GM19372 (cell line): ENCODE results near the gene IMMP2L.

Experiments
- ATAC-seq: cut with Tn5 transposase; IDR thresholded peaks from one replicate; pipeline ENCODE4 v1.9.1; 2021; ENCODE audit warnings: mild to moderate bottlenecking, low read depth, moderate library complexity; ENCODE audit not compliant: unreplicated experiment

Gene IMMP2L

DNA sequence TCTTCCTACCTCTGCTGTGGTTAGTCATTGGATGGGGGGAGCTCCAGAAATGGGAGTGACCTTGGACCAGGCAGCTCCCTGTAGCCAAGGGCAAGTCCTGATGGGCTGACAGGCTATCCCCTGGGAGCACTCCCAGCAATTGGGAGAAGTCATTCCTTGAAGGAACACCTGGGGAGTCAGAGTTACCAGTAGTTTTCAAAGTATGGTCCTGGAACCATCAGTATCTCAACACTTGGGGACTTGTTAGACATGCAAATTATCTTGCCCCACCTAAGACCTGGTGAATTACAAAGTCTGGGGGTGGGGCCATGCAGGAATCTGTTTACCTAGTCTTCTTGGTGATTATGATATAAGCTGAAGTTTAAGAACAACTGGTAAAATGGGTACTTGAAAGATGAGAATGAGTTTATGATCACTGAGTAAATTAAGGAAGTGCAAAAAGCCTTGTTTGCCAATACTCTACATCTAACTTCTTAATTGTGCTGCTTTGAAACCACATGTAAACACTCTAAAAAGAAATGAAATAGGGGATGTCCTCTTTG, 758.6 kb downstream of the IMMP2L start:
- ATAC-seq: no peak

GRCh38 chr7:110801502-110801901, 760.8 kb downstream of the IMMP2L start:
- ATAC-seq: peak; percentile 87

- ATAC-seq: peak; percentile 47
Measured at GRCh38 chr7:110800984-110801383, 761.3 kb downstream of the IMMP2L start.

DNA sequence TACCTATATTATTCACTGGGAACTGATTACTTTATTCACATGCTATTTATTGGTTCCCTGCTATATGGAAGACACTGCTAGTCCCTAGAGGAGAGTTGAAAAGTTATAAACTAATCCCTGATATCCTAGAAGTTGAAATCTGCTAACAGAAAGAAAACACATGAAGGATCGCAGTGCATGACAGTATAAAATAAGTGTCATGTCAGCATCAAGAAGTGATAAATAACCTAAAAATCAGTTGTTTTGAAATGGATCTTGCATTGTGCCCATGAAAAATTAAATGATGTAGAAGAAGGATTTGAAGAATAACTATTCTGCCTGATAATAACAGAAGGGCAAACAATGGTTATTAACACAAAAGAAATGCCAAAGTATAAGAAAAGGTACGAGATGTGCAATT, 764.6 kb downstream of the IMMP2L start:
- no peak for ATAC-seq

DNA sequence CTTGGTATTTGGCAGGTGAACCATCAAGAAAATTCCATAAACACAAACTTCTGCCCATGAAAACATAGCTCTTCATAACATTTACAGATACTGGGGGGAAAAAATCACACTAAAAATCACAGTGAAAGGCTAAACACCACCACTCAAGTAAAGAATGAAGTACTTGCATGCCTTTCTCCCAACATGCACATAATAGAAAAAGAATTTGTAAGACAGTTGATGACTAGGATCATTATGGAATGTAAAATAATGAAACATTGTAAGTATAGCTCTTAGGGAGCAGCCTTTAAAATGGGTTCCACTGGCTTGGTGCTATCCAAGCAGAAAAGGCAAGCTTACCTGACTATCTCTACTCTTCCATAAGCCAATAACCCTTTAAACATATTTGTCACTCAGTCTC, 771.3 kb downstream of the IMMP2L start:
- no peak for ATAC-seq

DNA sequence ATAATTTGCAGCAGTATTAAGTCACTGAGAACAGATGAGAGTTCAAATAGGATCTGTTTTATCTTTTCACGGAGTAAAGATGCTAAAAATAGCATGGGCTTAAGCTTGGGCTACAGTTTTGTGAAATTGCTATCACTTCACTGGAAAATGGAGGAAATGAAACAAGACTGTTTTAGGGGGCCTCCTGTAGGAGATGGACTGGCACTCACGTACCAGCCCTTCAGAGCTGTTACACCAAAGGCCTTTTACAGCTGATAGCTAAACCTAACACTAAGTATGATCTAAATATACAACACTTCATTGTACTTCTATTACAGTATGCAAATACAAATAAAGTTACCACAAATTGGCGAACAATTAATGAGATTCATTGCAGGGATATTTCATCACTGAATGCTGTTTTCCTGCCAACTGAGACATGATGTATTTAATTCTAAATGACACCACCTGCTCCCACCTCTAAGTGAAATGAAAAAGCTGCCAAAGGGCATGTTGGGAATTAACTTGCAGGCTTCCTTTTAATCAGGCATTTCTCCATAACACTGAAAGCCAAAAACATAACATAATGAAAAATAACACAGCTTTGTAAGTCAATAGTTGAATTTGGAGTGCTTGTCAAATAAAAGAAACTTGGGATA, 775.8 kb downstream of the IMMP2L start:
- no peak for ATAC-seq

- ATAC-seq: no peak
Measured at GRCh38 chr7:110784749-110785148, 777.5 kb downstream of the IMMP2L start.

DNA sequence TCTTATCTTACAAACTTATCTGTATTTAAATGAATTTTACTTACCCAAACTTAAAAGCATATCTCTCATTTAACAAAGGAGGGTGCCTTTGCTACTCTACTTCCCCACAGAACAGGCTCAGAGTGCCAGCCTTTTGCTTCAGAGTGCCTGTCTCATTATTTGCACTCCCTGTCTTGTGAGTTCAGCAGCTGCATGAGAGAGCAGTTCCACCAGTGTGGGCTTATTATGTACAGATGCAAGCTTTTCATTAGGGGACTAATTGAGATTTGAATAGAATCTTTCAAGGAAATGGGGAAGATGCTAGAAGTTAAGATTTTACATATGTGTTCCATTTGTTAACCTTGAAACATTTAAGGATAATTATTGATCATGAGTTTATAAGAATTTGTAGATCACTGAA, 781.6 kb downstream of the IMMP2L start:
- no peak for ATAC-seq

DNA sequence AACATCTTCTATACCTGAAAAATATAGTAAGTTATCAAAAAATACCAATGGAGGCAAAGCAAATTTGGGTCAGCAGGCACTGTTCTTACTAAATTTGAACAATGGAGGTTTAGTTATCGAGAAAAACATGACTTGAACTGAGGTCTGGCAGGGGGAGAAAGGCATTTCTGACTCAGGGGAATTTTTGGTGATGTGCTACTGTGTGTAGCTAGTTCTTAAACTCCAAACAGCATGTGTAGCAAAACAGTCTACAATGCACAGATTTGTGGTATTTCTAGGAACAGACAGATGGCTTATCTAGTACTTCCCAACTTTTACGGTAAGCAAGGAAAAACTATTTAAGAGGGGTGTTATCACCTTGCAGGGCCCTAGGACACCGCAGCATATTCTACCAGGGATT, 783.0 kb downstream of the IMMP2L start:
- no peak for ATAC-seq

DNA sequence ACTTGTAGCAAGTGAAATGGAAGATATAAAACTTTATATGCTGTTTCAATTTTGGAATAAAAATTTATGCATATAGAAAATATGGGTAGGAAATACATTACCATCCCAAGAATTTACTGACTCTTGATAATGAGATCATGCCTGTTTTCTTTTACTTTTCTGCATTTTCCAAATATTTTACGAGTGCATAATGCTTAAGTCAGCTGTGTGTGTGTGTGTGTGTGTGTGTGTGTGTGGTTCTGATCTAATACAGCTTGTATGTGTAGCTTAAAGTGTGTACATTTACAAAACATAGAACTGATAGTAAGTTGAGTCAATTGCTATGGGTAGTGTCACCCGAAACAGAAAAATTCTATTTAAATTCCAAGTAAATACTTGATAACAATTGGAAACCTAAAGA, 787.2 kb downstream of the IMMP2L start:
- no peak for ATAC-seq

DNA sequence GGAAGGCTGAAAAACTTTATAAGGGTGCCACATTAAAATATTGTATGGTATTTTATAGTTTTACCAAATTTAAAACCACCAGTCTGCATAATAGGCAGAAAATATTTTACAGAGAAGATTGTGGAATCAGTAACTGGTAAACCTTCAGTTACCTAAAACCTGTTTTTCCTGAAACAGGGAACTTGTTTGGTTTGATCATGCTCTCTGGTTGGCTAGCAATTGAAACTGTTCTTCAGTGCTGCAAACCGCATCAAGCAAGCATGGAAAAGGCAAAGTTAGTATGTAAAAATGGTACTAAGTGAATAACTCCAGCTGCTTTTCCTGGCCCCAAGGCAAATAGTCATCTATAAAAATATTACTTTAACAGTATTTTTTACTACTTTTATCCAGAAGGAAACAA, 788.2 kb downstream of the IMMP2L start:
- no peak for ATAC-seq

DNA sequence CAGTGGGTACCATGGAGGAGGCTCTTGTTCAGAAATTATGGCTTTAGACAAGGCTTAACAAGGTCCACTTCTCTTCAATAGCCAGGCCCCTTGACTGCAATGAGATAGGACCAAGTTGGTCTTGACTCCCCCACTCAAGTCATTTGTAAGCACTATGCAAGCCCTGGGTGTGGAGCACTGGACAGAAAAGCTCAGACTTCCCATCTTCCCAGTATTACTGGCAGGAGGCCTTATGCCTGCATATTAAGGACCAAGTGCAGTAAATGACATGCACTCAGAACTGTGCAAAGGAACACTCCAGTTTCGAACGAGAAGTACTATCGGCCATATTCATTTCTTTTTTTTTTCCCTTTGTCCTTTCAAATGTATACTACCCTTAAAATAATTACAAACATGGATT, 789.7 kb downstream of the IMMP2L start:
- ATAC-seq: no peak

DNA sequence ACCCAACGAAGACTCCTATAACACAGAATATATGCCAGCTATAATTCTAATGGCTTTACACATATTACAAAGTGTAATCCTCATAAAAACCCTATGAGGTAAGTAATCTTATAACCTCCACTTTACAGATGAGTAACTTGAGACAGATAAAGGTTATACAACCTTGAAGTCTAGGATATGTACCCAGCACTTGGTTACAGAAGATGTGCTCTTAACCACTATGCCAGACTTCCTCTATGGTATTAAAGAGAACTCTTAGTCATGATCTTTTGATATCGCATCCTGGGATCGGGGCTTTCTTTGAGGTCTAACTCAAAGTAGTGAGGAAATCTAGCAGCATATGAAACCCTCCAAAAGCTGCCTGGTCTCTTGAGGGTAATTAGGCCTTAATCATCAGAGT, 790.6 kb downstream of the IMMP2L start:
- ATAC-seq: no peak

DNA sequence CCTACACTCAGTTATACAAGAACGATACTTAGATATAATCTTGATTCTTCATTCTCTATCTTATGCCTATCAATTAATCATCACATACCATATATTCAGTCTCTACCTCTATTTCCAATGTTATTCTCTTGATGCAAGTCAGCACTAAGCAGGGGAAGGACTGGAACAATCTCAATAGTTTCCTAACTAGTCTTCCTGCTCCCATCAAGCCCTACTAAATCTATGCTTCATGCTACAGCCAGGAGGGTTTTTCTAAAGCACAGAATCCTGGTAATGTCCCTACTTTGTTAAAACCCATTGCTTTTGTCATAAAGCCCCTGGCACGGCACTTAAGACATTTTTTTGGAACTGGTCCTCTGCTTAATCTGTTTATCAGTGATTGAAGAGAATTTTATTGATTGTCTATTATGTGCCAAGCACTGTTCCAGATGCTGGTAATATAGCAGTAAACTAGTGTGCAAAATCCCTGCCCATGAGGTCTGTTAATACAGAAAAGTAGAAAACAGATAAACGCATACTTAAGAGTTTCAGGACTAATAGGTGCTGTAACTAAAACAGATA, 794.7 kb downstream of the IMMP2L start:
- no peak for ATAC-seq

DNA sequence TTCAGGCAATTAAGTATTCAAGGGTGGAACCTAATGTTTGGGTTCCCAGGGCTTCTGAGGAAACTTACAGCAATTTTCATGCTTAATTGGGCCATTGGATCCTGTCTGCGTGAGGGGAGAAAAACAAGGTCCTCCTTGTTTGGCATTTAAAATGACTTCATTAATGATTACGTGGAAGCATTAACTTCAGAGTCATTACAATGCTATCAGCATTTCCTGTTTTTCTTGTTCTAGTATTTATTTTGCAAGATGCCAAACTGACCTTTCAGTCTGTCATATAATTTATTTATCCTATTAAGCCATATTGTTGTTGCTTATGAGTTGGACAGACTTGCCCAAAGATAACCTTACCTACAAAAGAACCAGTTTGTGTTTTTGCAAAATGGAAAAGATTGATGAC, 795.4 kb downstream of the IMMP2L start:
- ATAC-seq: no peak

DNA sequence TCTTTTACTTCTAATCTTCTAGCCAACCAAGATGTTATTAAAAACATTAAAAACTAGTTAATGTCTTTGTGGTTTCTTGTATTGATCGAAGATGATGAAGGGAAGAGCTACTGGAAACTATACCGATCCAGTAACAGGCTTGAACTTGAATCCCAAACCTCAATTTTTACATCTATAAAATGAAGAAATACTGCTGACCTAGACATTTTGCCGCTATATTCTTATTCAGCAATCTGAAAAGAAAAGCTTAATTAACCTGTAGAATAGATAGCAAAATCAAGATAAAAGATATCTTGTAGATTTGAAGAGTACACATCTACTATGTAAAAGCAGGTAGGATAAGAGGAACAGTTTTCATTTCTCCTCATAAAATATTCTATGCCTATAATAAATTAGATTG, 797.4 kb downstream of the IMMP2L start:
- ATAC-seq: no peak

DNA sequence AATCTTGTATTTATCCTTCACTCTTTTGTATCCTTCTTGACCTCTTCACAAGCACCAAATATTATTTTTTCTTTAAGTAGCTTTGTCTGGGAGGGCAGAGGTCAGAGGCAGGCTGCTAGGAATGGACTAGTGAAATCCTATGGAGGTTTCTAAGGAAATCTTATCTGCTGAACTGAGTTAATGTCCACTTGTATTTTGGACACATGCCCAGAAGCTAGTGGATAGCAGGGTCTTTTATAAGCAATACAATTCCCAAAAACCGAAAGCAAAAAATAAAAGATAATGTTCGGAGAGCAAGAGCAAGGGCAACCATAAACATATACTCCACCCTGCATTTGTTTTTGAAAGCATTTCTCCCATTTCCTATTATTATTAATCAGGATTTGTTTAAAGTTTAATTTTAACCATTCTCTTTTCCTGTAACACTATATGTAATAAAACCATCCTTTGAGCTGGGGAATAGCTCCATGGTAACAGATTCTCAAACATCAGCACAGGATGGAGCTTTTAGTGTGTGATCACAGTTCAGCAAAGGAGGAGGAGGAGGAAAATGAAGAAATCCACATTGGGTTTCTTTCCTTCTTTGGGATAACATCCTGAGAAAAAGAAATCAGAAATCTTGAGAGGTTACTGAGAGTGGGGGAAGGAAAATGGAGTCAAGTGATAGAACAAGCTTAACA, 799.6 kb downstream of the IMMP2L start:
- no peak for ATAC-seq

DNA sequence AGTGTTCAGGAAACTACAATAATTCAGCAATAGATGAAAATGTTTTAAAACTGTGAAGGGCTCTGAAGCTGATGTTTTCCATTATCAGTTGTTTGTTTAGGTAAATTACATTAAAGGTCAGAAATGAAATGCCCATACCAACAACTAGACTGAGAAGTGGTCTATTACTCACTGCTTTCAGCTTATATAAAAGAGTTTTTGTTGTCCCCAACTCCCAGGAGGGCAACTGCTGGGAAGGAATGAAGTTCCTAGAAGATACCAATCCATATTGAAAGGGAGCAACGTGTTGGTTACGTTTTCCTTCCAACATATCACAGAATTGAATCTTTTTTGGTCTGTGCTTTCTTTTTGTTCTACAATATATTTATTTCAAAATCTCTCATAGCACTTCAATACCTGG, 802.0 kb downstream of the IMMP2L start:
- ATAC-seq: no peak

DNA sequence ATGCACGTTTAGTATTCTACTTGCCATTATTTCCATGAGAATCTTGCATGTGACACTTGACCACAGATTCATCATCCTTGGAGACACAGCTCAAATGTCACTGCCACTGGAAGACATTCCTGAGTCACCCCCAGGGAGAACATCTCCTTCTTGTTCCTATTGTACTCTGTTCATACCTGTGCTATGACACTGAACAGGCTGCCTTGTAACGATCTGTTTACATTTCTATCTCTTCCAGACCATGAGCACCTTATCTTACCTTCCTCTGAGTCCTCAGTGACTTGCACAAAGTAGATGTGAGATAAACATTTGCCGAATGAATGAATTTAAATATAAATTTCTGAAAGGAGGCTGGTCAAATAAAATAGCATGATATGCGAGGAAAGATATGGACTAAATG, 803.2 kb downstream of the IMMP2L start:
- ATAC-seq: no peak

- no peak for ATAC-seq
Measured at GRCh38 chr7:110754649-110755048, 807.6 kb downstream of the IMMP2L start.

- no peak for ATAC-seq
Measured at GRCh38 chr7:110750931-110751605, 811.2 kb downstream of the IMMP2L start.
